Loucy (cell line): ENCODE measurements around the gene ORMDL3.

ENCODE experiments used
- H2AFZ ChIP-seq: fragments of 200-600 bp; sonication (generic); 2 replicates; pipeline ENCODE4 v1.6.0; 2016; ENCODE audit warnings: antibody characterized with exemption, mild to moderate bottlenecking, low read length, moderate library complexity
- H3F3A ChIP-seq: fragments of 200-600 bp; 2 replicates; pipeline ENCODE4 v1.6.0; 2016; ENCODE audit warnings: antibody characterized with exemption, low read depth, mild to moderate bottlenecking
- H3K27me3 ChIP-seq: fragments of 200-600 bp; sonication (generic); 2 replicates; pipeline ENCODE4 v1.6.1; 2014; ENCODE audit warnings: low read length, mild to moderate bottlenecking; ENCODE audit not compliant: insufficient read depth, poor library complexity, severe bottlenecking
- H3K36me3 ChIP-seq: fragments of 200-600 bp; sonication (generic); 2 replicates; pipeline ENCODE4 v1.6.1; 2016; ENCODE audit warnings: low read length; ENCODE audit not compliant: insufficient read depth
- H3K4me1 ChIP-seq: fragments of 200-600 bp; sonication (generic); 2 replicates; pipeline ENCODE4 v1.5.1; 2014; ENCODE audit warnings: low read length, mild to moderate bottlenecking; ENCODE audit not compliant: insufficient read depth, poor library complexity, severe bottlenecking
- H3K4me2 ChIP-seq: fragments of 200-600 bp; sonication (generic); 2 replicates; pipeline ENCODE4 v1.6.0; 2014; ENCODE audit warnings: antibody characterized with exemption, low read length, low read depth, mild to moderate bottlenecking; ENCODE audit not compliant: poor library complexity, severe bottlenecking
- H3K4me3 ChIP-seq: fragments of 200-600 bp; sonication (generic); 2 replicates; pipeline ENCODE4 v1.5.1; 2014; ENCODE audit warnings: low read length, mild to moderate bottlenecking, mixed read lengths; ENCODE audit not compliant: poor library complexity, severe bottlenecking
- H3K79me2 ChIP-seq: fragments of 200-600 bp; sonication (generic); 2 replicates; pipeline ENCODE4 v1.6.1; 2014; ENCODE audit warnings: low read length; ENCODE audit not compliant: insufficient read depth
- H3K9ac ChIP-seq: fragments of 200-600 bp; sonication (generic); 2 replicates; pipeline ENCODE4 v1.6.0; 2014; ENCODE audit warnings: mild to moderate bottlenecking, low read depth, low read length, moderate library complexity; ENCODE audit not compliant: poor library complexity, severe bottlenecking
- H3K9me2 ChIP-seq: fragments of 200-600 bp; sonication (generic); replicated peaks from 2 replicates; pipeline ENCODE4 v1.6.1; 2016; ENCODE audit warnings: low read depth, low read length, mixed read lengths
- H3K9me3 ChIP-seq: fragments of 200-600 bp; sonication (generic); 2 replicates; pipeline ENCODE4 v1.6.1; 2014; ENCODE audit warnings: mild to moderate bottlenecking, antibody characterized with exemption, low read length, low read depth; ENCODE audit not compliant: insufficient read depth
- H4K20me1 ChIP-seq: fragments of 200-600 bp; sonication (generic); 2 replicates; pipeline ENCODE4 v1.6.0; 2014; ENCODE audit warnings: antibody characterized with exemption, low read length, mild to moderate bottlenecking; ENCODE audit not compliant: insufficient read depth, poor library complexity, severe bottlenecking
- CTCF ChIP-seq: fragments of 200-600 bp; sonication (generic); conservative IDR thresholded peaks from 2 replicates; pipeline ENCODE4 v1.5.1; 2014; ENCODE audit warnings: mild to moderate bottlenecking, antibody characterized with exemption, low read length
- EZH2phosphoT487 ChIP-seq: fragments of 200-600 bp; IDR thresholded peaks from 2 replicates; pipeline ENCODE4 v1.6.1; 2018; ENCODE audit warnings: antibody characterized with exemption, mild to moderate bottlenecking, moderate library complexity, borderline replicate concordance

ORMDL3 gene

GRCh38 chr17:39937447-39937846 lies 10.0 kb upstream of the ORMDL3 start:
- no peak overlapping the region for H2AFZ ChIP-seq
- H3K79me2 ChIP-seq = no peaks in the 10 kb centered on the region
- H3K4me2 ChIP-seq = no peak overlapping the region
- H3K27me3 ChIP-seq = no peaks in the 10 kb centered on the region
- no peaks in the 10 kb centered on the region for H3K9me3 ChIP-seq
- peaks cover 9% of the 10 kb centered on the region for H3K4me1 ChIP-seq
- H3K9me2 ChIP-seq = no peaks in the 10 kb centered on the region
- H3K9ac ChIP-seq = no peak overlapping the region
- no peaks in the 10 kb centered on the region for H4K20me1 ChIP-seq
- TF ChIP-seq CTCF = no peak
- no peak for TF ChIP-seq EZH2phosphoT487
- no peak overlapping the region for H3K4me3 ChIP-seq
- no peaks in the 10 kb centered on the region for H3K36me3 ChIP-seq
- no peaks in the 10 kb centered on the region for H3F3A ChIP-seq

- H3K4me2 ChIP-seq = no peak overlapping the region
- no peaks in the 10 kb centered on the region for H3K9me2 ChIP-seq
- H3F3A ChIP-seq = no peaks in the 10 kb centered on the region
- H3K9ac ChIP-seq = no peak overlapping the region
- H3K27me3 ChIP-seq = no peaks in the 10 kb centered on the region
- TF ChIP-seq CTCF (no peak), EZH2phosphoT487 (no peak)
- H3K36me3 ChIP-seq = no peaks in the 10 kb centered on the region
- H2AFZ ChIP-seq = no peak overlapping the region
- no peaks in the 10 kb centered on the region for H4K20me1 ChIP-seq
- no peak overlapping the region for H3K4me3 ChIP-seq
- no peaks in the 10 kb centered on the region for H3K9me3 ChIP-seq
- no peaks in the 10 kb centered on the region for H3K79me2 ChIP-seq
- peaks cover 9% of the 10 kb centered on the region for H3K4me1 ChIP-seq
Observed at GRCh38 chr17:39935909-39936308, 8.5 kb upstream of the ORMDL3 start.

GRCh38 chr17:39934324-39934723 lies 6.9 kb upstream of the ORMDL3 start:
- Histone ChIP-seq H3K79me2 (no peaks in the 10 kb centered on the region), H3K9me2 (no peaks in the 10 kb centered on the region), H2AFZ (no peak overlapping the region; the same call in 1 of the 2 replicates), H3K9ac (no peak overlapping the region), H3F3A (no peaks in the 10 kb centered on the region), H3K9me3 (no peaks in the 10 kb centered on the region), H3K4me2 (no peak overlapping the region), H4K20me1 (no peaks in the 10 kb centered on the region), H3K27me3 (no peaks in the 10 kb centered on the region), H3K4me3 (no peak overlapping the region), H3K4me1 (peaks cover 2% of the 10 kb centered on the region), H3K36me3 (no peaks in the 10 kb centered on the region)
- TF ChIP-seq EZH2phosphoT487 (no peak), CTCF (no peak)
